SU-DHL-6 (cell line): ENCODE results near the gene SLC35F1.

ENCODE experiments used
- EZH2phosphoT487 ChIP-seq: fragments of 200-600 bp; sonication (generic), shearing (Covaris generic); conservative IDR thresholded peaks from 2 replicates; pipeline ENCODE4 v1.6.1; 2018; ENCODE audit warnings: mild to moderate bottlenecking, antibody characterized with exemption, low read length, moderate library complexity, mixed read lengths
- TF ChIP-seq, protein P1 (sequence below): fragments of 200-600 bp; sonication (generic); IDR thresholded peaks from one replicate; pipeline ENCODE4 v1.5.1; 2017; ENCODE audit warnings: antibody characterized with exemption, mild to moderate bottlenecking, low read length, moderate library complexity; ENCODE audit not compliant: insufficient read depth, poor library complexity, severe bottlenecking

DNA sequence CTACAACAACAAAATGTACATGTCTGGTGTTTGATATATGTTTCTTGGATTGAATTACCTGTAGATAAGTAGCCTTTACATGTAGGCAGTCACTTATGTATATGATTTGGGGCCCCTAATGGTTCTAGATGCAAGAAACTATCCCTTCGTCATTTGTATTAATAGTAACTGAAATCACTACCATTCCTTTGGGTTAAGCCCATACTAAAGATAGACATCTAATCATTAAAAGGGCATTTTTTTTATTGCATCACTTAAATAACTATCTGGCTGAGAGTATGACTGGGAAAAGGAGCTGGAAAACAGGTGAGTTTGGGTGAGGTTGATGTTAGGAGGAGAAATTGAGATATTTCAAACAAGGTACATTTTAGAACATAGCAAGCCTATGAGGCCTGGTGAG lies 427.6 kb downstream of the SLC35F1 start:
- TF ChIP-seq, protein P1, sequence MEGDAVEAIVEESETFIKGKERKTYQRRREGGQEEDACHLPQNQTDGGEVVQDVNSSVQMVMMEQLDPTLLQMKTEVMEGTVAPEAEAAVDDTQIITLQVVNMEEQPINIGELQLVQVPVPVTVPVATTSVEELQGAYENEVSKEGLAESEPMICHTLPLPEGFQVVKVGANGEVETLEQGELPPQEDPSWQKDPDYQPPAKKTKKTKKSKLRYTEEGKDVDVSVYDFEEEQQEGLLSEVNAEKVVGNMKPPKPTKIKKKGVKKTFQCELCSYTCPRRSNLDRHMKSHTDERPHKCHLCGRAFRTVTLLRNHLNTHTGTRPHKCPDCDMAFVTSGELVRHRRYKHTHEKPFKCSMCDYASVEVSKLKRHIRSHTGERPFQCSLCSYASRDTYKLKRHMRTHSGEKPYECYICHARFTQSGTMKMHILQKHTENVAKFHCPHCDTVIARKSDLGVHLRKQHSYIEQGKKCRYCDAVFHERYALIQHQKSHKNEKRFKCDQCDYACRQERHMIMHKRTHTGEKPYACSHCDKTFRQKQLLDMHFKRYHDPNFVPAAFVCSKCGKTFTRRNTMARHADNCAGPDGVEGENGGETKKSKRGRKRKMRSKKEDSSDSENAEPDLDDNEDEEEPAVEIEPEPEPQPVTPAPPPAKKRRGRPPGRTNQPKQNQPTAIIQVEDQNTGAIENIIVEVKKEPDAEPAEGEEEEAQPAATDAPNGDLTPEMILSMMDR, result no peak
- no peak for TF ChIP-seq EZH2phosphoT487
